HG02840 (cell line): ENCODE results near the gene ZSCAN12.
"Not testable (repeated sequence)": the region's sequence is repeated elsewhere in the genome, so short reads cannot be mapped to it uniquely, and the experiment has no call there.

Experiments
- ATAC-seq: cut with Tn5 transposase; IDR thresholded peaks from one replicate; pipeline ENCODE4 v1.9.1; 2021; ENCODE audit warnings: mild to moderate bottlenecking, moderate library complexity, moderate number of reproducible peaks; ENCODE audit not compliant: unreplicated experiment, low FRiP score

Gene ZSCAN12

DNA sequence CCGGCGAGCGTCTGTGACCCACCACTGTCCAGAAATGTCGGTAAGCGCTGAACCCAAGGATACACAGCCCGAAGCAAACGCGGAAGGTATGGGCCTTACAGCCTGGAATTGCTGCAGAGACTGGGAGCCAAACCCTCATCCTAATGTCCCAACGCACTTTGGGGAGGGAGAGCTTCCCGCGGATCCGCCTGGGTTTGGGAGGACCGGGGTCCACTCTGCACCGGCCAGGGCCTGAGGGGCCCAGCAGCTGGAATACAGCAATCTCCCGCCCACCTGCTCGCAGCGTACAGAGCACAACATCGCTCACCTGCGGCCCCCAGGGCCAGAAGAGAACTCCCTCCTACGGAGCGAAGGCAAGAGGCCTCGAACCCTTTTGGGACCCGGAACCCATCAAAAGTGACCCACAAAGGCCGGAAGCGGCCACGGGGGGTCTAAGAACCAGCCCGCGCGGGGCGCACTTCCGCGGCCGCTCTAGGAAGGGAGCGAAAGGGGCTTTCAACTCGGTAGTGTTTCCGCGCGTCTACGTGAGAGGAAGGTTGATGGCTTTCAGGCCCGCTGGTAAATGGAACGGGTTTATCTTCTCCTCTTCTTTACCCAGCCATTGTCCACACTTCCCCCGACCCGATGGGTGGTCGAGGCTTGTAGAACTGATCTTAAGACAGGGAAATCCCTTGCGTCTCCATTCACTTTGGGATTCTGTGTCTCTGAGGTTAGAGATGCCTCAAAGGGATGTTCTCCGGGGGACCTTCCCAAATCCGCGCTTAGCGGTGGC is at the start of gene ZSCAN12:
TSS of gene ZSCAN12 (minus strand) at position 398 of the 772 bp plus-strand sequence. CDS start 1,342 bp downstream, outside the sequence.
- peak; percentile 77 for ATAC-seq

DNA sequence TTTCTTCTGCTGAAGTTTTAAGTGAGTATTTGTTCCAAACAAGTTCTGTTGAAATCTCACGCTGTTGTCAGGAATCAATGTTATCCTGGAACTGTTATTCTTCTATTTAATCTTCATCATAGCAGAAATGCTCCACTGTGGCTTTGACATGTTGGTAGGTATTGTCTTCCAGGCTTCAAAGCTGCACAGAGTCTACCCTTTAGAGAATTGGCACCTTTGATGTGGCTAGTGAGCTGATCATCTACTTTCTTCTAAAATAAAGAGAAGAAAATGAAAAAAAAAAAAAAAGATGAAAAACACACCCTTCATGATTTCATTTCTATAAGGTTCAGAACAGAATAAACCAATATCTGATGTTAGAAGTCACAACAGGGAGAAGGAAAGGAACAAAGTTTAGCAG is 49.5 kb upstream of the ZSCAN12 start:
- ATAC-seq = no peak

DNA sequence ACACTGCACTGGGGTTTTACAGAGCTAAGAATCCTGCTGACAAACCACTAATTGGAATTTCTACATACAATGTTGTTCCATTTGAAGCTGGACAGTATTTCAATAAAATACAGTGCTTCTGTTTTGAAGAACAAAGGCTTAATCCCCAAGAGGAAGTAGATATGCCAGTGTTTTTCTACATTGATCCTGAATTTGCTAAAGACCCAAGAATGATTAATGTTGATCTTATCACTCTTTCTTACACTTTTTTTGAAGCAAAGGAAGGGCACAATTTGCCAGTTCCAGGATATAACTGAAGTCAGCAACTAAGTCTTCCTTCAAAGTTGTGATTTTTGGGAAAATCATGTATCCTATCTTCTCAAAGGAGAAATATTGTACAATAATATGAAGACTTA is 48.0 kb upstream of the ZSCAN12 start:
- ATAC-seq = not testable (repeated sequence)

DNA sequence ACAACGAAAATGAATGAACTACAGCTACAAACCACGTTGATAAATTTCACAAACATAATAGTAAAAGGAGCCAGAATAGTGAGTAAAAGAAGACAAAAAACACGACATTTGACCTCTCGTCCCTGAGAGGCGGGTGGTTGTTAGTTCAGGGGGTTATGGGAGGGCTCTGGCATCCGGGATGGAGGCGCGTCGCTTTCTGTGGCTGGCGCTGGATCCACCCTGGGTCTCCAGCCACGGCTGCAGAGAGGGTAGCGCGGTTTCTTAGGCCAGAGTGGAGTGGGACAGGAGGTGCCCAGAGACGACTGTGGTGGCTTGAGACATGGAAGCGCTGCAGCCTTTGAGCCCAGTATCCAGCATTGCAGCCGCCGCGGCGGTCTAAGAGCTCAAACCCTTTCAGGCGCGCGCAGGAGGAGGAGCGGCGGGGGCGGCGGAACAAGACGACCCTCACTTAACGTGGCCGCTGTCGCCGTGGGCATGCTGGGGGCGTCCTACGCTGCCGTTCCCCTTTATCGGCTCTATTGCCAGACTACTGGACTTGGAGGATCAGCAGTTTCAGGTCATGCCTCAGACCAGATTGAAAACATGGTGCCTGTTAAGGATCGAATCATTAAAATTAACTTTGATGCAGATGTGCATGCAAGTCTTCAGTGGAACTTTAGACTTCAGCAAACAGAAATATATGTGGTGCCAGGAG is 47.4 kb upstream of the ZSCAN12 start:
- no peak for ATAC-seq

DNA sequence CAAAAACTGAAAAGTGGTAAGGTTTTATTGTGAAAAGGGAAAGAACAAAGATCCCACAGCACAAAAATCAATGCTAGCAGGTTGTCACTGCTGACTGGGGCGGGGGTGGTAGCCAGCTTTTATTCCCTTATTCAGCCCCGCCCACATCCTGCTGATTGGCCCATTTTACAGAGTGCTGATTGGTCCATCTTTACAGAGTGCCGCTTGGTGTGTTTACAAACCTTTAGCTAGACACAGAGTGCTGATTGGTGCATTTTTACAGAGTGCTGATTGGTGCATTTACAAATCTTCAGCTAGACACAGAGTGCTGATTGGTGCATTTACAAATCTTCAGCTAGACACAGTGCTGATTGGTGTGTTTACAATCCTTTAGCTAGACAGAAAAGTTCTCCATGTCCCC is 45.2 kb upstream of the ZSCAN12 start:
- ATAC-seq = not testable (repeated sequence)

DNA sequence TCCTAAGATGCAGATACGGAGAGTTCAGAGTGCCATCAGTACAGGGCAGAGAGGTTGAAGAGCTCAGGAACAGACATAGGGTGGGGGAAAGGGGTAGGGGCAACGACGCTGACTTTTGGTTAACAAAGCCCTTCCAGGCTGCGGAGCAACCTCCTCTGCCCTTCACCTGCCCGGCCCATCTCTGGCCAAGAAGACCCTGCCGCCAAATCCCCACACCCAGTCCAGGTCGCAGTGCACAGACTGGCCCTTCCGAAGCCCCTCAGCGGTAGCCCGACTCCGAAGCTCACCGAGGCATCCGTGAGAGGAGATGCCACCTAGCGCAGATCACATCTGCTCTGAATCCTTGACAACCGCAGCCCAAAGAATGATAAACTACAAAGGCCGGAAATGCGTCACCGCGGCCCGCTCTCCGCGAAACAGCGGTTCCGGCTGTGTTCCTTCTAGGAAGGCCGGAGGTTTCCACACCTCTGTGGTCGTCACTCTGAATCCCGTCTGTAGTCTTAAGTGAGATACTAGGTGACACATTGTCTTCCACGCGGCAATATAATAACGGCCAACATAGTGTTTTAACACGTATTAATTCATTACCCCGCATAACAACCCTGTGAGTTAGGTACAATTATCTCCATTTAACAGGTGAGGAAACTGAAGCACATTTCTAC is 43.7 kb upstream of the ZSCAN12 start, which contains the start of gene ZSCAN23:
TSS of gene ZSCAN23 (minus strand) at position 380 of the 662 bp plus-strand sequence. CDS start 7,225 bp downstream, outside the sequence.
- ATAC-seq = peak; percentile 78

DNA sequence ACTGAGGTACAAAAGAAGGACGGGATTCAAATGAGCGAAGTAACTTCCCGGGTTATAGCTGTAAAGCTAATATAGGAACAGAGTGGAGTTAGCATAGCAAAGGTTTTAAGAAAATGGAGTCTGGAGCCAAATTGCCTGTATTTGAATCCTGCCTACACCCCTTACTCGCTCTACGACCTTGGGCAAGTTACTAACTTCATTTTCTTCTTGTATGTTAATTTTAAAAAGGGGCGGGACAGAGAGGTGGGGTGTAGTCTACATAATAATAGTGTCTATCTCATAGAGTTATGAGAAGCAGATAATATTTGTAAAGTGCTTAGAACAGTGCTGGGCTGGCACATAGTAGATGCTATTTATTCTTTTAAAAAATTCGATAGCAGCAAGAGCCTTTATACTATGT is 43.0 kb upstream of the ZSCAN12 start:
- ATAC-seq = no peak

DNA sequence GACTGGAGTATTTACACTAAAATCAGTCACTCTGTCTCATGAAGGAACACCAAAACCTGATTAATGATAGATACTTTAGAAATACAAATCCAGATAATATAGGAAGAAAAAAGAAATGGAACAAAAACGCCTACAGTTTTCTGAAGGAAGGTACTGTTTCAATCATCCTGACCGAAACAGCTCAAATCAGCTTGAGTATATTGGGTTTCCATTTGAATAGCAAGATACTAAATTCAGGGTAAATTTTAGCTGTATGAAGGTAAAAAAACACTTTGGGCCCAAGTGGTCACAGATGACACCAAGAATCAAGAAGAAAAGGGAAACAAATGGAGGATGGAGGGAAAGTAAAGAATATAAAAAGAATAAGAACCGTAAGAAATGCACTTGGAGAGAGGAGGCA is 36.9 kb upstream of the ZSCAN12 start:
- no peak for ATAC-seq

DNA sequence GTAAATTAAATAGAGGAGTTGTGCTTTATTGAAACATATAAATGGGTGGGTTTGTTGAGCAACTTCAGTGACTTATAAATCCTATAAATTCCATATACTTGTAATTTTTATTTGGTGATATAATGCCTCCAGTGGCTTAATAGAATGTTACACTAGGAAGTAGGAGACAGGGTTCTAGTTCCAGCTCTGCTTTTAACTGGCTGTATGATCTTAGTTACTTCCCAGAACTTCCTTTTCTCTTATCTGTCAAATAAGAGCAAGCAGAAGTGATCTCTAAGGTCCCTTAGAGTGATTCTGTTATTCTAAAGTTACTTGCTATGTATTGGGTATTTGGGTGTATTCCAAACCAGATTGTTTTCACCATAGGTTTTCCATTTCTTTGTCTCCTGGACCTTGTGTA is 33.6 kb upstream of the ZSCAN12 start:
- no peak for ATAC-seq

DNA sequence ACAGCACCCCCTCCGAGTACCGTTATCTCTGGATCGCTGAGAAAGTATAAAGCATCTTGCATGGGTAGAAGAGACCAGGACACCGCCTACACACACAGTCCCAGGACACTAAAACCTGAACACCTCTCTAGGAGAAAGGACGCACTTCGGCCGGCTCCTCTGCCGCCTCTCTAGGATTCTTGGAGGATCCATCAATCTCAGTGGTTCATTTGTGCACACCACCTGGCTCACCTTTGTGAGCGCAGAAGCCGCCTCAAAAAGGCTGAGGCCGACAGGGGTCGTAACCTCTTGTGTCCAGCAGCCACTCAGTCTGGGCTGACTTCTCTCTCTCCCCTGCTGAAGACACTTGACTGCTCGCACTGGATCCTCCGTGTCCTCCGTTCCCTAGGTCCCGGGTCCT is 30.2 kb upstream of the ZSCAN12 start:
- no peak for ATAC-seq

DNA sequence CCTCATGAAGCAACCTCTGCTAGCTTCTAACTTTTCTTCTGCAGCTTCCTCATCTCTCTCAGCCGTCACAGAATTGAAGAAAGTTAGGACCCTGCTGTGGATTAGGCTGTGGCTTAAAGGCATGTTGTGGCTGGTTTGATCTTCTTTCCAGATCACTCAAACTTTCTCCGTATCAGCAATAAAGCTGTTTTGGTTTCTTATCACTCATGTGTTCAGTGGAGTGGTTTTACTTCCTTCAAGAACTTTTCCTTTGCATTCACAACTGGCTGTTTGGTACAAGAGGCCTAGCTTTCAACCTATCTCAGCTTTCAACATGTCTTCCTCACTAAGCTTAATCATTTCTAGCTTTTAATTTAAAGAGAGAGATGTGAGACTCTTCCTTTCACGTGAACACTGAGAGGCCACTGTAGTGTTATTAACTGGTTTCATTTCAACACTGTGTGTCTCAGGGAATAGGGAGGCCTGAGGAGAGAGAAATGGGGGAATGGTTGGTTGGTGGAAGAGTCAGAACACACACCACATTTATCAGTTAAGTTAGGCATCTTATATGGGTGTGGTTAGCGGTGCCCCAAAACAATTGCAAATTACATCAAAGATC is 26.5 kb upstream of the ZSCAN12 start:
- ATAC-seq = no peak

DNA sequence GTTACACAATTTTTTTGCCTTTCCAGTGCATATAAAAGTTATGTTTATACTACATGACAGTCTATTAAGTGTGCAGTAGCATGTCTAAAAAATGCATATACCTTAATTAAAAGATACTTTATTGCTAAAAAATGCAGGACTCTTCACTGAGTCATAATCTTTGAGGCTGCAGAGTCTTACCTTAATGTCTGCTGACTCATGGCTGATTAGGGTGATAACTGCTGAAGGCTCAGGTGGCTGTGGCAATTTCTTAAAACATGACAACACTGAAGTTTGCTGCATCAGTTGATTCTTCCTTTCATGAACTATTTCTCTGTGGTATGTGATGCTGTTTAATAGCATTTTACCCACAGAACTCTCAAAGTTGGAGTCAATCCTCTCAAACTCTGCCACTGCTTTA is 24.6 kb upstream of the ZSCAN12 start:
- ATAC-seq = no peak

DNA sequence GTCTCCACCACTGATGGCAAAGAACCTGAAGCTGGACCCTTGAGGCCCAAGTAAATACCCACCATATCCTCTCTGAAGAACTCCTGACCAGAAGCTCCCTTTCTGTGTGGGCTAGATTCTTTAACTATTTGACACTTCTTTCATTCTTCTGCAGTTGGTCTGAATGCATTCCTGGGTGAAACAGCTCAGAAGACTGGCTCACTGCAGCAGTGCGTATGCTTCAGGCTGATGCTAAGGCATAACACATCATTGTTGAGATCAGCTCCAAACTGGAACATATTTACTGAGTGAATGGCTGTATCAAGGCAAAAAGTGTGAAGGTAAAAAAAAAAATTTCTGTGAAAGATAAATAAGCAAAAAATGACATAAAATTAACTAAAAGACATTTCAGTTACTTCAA is 24.0 kb upstream of the ZSCAN12 start:
- no peak for ATAC-seq

DNA sequence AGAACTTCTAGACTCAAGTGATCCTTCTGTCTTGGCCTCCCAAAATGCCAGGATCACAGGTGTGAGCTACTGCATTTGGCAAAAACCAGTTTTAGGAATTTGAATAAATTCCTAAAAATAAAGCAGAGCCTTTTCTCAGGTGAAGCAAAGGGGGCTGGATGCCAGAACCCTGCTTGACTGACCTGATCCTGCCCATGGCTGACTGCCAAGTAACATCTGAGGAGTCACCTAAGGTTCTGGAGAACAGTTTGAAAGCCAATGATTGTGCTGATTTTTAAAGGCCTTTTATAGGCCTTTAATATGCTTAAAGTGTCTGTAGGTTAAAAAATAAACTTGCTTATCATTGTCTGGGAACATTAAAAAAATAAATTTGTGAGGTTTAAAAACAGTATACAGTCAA is 14.1 kb upstream of the ZSCAN12 start:
- no peak for ATAC-seq

DNA sequence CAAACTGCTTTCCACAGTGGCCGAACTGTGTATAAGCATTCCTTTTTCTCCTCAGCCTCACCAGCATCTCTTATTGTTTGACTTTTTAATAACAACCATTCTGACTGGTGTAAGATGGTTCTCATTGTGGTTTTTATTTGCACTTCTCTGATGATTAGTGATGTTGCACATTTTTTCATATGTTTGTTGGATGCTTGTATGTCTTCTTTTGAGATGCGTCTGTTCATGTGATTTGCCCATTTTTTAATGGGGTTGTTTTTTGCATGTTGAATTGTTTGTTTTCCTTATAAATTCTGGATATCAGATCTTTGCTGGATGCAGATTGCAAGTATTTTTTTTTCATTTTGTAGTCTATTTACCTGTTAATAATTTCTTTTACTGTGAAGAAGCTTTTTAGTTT is 11.2 kb upstream of the ZSCAN12 start:
- no peak for ATAC-seq

DNA sequence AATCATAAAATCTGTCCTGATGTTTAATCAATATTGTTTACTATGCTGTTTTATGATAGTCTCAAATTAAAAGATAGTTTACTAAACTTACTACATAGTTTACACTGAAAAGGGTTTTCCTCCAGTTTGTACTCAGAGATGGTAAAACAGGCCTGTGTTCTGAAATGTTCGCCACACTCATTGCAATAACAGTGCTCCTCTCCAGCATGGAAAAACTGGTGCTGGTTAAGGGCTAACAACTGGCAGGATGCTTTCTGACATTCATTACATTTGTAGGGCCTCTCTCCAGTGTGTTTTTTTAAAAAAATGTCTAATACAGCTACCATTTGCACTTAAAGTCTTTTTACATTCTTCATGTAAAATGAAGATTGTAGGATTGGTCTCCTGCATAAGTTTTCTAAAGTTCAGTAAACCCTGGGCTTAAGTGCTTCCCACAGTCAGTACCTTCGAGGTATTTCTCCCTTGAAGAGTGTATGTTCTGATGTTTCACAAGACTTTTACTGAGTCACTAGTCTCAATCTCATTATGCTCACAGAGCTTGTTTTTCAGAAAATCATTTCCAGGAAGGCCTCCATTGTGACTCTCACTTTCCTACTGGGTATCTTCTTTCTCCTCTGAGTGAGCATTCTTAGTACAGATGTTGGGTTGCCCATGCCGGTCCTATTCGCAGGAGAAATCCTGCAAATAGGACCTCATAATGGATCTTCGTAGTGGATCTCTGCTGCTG is 8.7 kb upstream of the ZSCAN12 start:
- ATAC-seq = no peak

DNA sequence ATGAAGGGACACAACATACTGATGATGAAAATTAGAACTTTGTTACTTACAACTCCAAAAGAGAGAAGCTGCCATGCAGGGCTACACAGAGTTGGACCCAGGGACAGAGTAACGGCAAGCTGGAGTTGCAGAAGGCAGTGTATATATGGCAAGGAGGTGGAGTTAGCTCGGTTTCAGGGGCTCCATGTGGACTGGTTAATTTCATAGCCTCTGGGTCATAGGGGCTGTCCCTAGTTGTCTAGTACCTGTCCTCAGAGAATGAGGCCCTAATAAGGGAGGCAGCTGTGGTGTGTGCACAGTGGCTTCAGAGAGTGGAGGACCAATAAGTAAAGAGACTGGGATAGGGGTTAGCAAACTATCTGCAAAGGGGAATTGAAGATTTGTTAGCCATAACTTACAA is 7.9 kb upstream of the ZSCAN12 start:
- no peak for ATAC-seq

DNA sequence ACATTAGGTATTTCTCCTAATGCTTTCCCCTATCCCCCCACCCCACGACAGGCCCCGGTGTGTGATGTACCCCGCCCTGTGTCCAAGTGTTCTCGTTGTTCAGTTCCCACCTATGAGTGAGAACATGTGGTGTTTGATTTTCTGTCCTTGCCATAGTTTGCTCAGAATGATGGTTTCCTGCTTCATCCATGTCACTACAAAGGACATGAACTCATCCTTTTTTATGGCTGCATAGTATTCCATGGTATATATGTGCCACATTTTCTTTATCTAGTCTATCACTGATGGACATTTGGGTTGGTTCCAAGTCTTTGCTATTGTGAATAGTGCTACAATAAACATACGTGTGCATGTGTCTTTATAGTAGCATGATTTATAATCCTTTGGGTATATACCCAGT is 4.4 kb upstream of the ZSCAN12 start:
- ATAC-seq = not testable (repeated sequence)

DNA sequence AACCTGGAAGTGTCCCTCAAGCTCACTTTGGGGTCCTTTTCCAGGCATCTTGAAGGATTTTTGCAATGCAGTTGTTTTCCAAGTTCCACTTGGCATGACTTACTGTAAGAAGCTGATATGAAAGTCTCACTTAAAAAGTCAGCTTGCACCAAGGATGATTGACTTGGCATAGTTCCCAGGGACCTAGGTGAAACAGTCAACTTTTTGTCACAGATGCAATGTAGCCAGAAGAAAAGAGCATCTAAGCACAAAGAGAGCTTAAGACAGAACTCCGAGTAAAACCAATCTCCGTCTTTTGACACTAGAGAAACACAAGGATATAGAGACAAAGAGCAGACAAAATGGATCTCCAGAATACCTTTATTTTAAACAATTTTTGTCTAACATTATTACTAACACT is 2.6 kb upstream of the ZSCAN12 start:
- no peak for ATAC-seq

DNA sequence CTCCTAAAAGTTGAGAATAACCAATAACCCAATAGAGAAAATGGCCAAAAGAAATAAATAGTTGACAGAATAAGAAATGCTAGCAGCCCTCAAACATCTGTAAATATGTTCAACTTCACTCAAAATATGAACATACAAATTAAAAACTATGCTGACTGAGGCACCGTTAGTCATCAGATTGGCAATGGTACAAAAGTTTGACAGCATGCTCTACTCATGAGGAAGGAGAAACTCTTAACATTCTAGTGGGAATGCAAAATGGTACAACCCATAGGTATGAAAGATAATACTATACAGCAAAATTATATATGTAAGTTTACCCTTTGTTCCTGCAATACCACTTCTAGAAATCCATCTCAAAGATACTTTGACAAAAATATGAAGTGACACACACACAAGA is 1.6 kb upstream of the ZSCAN12 start:
- ATAC-seq = no peak

DNA sequence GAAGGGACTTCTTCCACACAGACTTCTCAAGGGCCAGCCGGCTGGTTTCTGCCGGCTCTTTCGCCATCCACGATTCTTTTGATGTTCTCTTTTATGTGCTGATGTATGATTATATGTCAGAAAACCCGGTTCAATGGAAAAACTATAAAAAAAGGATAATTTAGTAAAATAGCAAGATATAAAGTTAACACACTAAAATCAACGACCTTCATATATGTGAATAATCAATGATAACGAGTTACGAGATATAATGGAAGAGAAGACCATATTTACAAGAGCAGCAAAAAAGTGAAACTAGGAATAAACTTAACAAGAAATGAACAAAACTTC is 540 bp upstream of the ZSCAN12 start:
- no peak for ATAC-seq
